ENCODE data around the gene UIMC1.
"Not testable (repeated sequence)": the region's sequence is repeated elsewhere in the genome, so short reads cannot be mapped to it uniquely, and the experiment has no call there.

Gene UIMC1

DNA sequence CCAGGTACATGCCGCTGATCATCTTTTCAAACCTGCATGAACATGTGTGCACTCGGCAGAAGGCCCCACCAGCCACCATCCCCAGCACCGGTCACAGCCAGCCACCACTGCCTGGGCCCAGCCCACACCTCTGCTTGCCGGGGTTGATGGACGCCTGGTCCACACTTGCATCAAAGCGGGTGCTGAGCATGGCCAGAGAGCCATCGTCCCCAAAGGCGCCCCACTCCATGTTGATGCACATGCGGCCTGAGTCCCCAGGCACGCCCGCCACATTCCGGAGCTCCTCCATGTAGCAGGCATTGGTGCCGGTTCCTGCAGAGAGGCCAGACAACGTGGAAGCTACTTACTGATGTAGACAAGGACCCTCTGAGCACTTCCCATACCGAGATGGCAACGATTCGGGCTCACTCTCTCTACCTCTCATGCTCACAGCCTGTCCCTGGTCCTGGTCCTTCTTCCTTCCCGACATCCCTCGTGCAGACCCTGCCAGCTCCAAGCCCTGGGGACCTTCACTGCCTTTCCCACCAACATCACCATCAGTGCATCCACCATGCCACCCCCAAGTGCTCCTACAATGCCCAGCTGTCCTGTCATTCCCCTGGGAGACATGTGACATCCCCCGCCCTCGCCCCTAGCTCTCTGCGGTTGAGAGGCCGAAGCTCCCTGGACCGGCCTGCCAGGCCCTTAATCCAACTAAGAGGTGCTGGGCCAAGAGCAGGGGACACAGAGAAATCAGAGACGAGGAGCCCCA lies 124.6 kb downstream of the UIMC1 start:
- DNase-seq = no peak

DNA sequence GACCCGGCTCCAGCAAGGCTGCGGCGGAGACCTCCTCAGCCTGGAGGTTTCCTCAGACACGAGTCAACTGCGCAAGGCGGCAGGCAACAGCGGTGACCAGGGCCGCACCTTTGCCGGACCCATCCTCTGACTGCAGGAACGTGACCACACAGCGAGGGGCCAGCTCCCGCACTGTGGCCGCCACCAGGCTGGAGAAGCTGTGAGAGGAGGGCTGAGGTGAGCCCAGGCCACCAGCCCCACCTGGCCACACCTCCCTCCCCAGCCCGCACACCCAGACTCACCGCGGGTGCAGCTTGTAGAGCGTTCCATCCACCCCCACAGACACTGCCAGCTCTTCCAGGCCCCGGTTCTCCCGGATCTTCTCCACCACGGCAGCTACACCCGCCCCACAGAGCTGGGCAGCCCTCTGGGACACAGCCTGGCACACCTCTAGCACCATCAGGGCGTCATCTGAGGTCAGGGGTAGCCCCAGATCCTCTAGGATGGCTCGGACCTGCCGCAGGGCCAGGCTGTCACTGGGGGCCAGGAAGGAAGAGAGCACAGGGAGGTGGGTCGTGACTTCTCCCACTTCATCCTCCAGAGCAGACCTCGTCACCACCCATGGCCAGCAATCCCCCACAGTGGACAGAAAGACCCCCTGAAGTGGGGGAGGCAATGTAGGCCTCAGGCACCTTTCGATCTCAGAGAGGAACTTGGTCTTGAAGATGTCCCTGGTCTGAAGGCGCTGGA lies 125.4 kb downstream of the UIMC1 start:
- no peak for DNase-seq

- no peak for DNase-seq
These were observed 126.1 kb downstream of the UIMC1 start for GRCh38 chr5:176880366-176881020.

GRCh38 chr5:176879663-176880361 lies 126.8 kb downstream of the UIMC1 start:
- no peak for DNase-seq

- DNase-seq = no peak
These were observed 127.5 kb downstream of the UIMC1 start for GRCh38 chr5:176878906-176879662.

GRCh38 chr5:176878463-176878862 lies 128.1 kb downstream of the UIMC1 start:
- DNase-seq = no peak

DNA sequence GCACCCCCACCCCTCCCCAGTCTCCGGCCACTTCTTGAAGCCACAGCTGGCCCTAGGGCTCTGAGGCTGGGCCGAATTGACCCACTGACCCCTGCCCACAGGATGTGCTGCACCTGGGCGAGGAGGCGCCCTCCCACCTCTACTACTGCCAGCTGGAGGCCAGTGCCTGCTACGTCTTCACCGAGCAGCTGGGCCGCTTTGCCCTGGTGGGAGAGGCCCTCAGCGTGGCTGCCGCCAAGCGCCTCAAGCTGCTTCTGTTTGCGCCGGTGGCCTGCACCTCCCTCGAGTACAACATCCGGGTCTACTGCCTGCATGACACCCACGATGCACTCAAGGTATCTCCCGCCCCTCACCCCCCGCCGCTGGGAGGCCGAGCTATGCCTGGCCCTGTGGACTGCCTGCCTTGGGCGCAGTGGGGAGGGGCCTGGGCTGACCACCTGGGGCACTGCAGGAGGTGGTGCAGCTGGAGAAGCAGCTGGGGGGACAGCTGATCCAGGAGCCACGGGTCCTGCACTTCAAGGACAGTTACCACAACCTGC lies 128.7 kb downstream of the UIMC1 start:
- no peak for DNase-seq

GRCh38 chr5:176876506-176877431 lies 129.8 kb downstream of the UIMC1 start:
- no peak for DNase-seq

- peak; percentile 11 for DNase-seq
These were observed 130.6 kb downstream of the UIMC1 start for GRCh38 chr5:176875783-176876505.

GRCh38 chr5:176875014-176875550 lies 131.5 kb downstream of the UIMC1 start:
- DNase-seq = no peak

GRCh38 chr5:176874198-176874780 lies 132.3 kb downstream of the UIMC1 start:
- no peak for DNase-seq

GRCh38 chr5:176873541-176874172 lies 132.9 kb downstream of the UIMC1 start:
- DNase-seq = no peak

- not testable (repeated sequence) for DNase-seq
These were observed 133.6 kb downstream of the UIMC1 start for GRCh38 chr5:176873011-176873410.

GRCh38 chr5:176872586-176872985 lies 134.0 kb downstream of the UIMC1 start:
- DNase-seq = not testable (repeated sequence)

DNA sequence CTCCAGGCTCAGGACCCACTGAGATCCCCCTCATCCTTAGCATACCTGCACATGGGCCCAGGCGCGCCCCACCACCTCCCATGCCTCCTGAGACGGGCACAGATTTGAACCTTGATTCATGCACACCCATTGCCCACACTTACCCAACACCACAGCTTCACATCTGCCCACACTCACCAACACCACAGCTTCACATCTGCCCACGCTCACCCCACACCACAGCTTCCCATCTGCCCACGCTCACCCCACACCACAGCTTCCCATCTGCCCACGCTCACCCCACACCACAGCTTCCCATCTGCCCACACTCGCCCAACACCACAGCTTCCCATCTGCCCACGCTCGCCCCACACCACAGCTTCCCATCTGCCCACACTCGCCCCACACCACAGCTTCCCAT lies 135.9 kb downstream of the UIMC1 start:
- DNase-seq = not testable (repeated sequence)

DNA sequence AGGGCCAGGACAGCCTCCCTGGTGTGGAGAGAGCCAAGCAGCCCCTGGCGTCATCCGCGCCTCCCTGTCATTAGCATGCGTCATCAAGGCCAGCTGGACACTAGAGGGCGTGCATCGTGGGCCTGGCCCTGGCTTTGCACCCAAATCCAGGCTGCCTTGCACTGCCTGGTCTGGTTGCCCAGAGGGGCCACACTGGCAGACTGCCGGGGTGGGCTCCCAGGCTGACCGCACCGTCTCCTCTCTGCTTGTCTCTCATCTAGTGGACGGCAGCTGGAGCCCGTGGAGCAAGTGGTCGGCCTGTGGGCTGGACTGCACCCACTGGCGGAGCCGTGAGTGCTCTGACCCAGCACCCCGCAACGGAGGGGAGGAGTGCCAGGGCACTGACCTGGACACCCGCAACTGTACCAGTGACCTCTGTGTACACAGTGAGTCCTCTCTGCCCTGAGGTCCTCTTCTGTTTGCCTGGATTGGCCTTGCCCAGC lies 136.4 kb downstream of the UIMC1 start:
- DNase-seq = no peak

DNA sequence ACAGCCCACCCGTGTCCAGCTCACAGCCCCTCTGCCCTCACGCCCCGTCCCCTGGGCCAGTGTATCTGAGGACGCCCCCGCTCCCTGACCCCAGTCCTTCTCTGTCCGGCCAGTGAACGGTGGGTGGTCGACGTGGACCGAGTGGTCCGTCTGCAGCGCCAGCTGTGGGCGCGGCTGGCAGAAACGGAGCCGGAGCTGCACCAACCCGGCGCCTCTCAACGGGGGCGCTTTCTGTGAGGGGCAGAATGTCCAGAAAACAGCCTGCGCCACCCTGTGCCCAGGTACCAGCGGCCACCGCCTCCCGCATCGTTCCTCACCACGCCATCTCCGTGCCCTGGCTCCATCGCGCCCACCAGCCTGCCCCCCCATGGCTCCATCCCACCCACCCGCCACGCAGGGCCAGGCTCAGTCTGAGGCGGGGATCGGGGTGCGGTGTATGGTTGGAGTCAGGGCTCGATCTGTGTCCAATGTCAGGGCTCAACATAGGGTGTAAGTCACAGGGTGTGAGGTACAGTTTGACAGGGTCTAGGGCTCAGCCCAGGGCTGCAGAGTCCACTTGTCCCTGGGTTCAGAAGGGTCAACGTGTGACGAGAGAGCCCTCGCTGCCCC lies 137.0 kb downstream of the UIMC1 start:
- no peak for DNase-seq

DNA sequence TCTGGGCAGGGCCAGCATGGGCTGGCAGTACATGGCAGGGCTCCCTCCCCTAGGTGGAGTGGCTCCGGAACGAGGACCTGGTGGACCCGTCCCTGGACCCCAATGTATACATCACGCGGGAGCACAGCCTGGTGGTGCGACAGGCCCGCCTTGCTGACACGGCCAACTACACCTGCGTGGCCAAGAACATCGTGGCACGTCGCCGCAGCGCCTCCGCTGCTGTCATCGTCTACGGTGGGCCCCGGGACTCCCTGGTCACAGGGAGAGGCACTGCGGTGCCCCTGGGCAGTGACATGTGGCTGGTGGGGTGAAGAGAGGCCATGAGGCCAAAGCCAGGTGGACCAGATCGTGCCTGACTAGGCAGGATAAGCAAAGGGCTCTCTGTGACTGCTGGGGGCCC lies 137.8 kb downstream of the UIMC1 start:
- no peak for DNase-seq
